HepG2 (cell line): ENCODE measurements around the gene SLC39A10. TPM values are rescaled to one million over a fixed set of nuclear protein-coding genes. Genes with fewer than 3 reads are reported as not detected.

ENCODE experiments used
- ATAC-seq: fragments of 200-7000 bp; cut with Tn5 transposase; 3 replicates; pipeline ENCODE4 v1.9.1; 2020; ENCODE audit warnings: mild to moderate bottlenecking, moderate library complexity
- BruUV-seq: library from RNA; stranded (reverse); fragments of 400-500 nt; replicated peaks from 2 replicates; lab custom pipeline; 2021; lab: Mats Ljungman, UMichigan
- CTCF ChIA-PET: fragments of 300-600 bp; formaldehyde crosslinking; extraction: SDS; loops from one replicate; lab custom pipeline; 2021; ENCODE audit warnings: low total read pairs, inconsistent platforms, low intra/inter-chr PET ratio; lab: Yijun Ruan, JAX
- POLR2A ChIA-PET: fragments of 350-600 bp; sonication (Branson Sonifier 250); formaldehyde crosslinking; loops from one replicate; lab custom pipeline; 2020; ENCODE audit warnings: antibody characterized with exemption, inconsistent platforms; lab: Yijun Ruan, JAX
- DNase-seq: peaks from one replicate; pipeline ENCODE4 v3.0.0-alpha.2; 2015; ENCODE audit warnings: low spot score
- FAIRE-seq: peaks from 3 replicates; lab custom pipeline; 2011; peaks lifted over from hg19 to GRCh38; lab: Jason Lieb, UNC
- H2AFZ ChIP-seq: one replicate; pipeline ENCODE4 v1.6.1; 2011; ENCODE audit warnings: low read length, inconsistent platforms
- H3K27ac ChIP-seq: fragments of 300-600 bp; 3 replicates; pipeline ENCODE4 v1.8.0; 2011; ENCODE audit warnings: mixed run types, mild to moderate bottlenecking, mixed read lengths, low read length, inconsistent platforms; ENCODE audit not compliant: insufficient read depth; ENCODE audit errors: extremely low read length
- H3K27me3 ChIP-seq, 2 experiments: fragments of 200-600 bp in 1 of 2; 2 replicates in 1 of 2; 3 replicates in 1 of 2; pipeline versions ENCODE4 v1.6.0 to v1.8.0; 2011; ENCODE audit warnings: low read length in 2 of 2, mild to moderate bottlenecking in 2 of 2, moderate library complexity in 2 of 2, inconsistent platforms in 1 of 2; ENCODE audit not compliant: insufficient read depth in 2 of 2, control insufficient read depth in 1 of 2
- H3K36me3 ChIP-seq, 2 experiments: fragments of 200-600 bp in 1 of 2; replicated peaks in 1 of 2; 2 replicates in 1 of 2; 3 replicates in 1 of 2; pipeline versions ENCODE4 v1.5.1 to v1.8.0; 2011; ENCODE audit warnings: low read length in 2 of 2, inconsistent platforms in 1 of 2; ENCODE audit not compliant: insufficient read depth in 2 of 2, control insufficient read depth in 1 of 2
- H3K4me1 ChIP-seq: 2 replicates; pipeline ENCODE4 v1.5.1; 2012; ENCODE audit warnings: low read length, inconsistent platforms; ENCODE audit not compliant: insufficient read depth
- H3K4me2 ChIP-seq: 2 replicates; pipeline ENCODE4 v1.6.0; 2011; ENCODE audit warnings: low read depth, low read length, inconsistent platforms
- H3K4me3 ChIP-seq, 3 experiments: fragments of 200-600 bp in 1 of 3; sonication (generic), shearing (Covaris generic) in 1 of 3; replicated peaks in 1 of 3; 2 replicates each; pipeline ENCODE4 v1.5.1; 2011 to 2016; ENCODE audit warnings: low read length in 3 of 3, inconsistent platforms in 2 of 3, low read depth in 2 of 3, mild to moderate bottlenecking in 2 of 3, control low read depth in 1 of 3, mixed read lengths in 1 of 3; ENCODE audit not compliant: insufficient read depth in 1 of 3
- H3K79me2 ChIP-seq: one replicate; pipeline ENCODE4 v1.6.1; 2011; ENCODE audit warnings: low read length, inconsistent platforms; ENCODE audit not compliant: insufficient read depth
- H3K9ac ChIP-seq: 2 replicates; pipeline ENCODE4 v1.6.0; 2011; ENCODE audit warnings: mild to moderate bottlenecking, low read depth, low read length, inconsistent platforms; ENCODE audit not compliant: insufficient read depth
- H3K9me3 ChIP-seq: 2 replicates; pipeline ENCODE4 v1.5.1; 2012; ENCODE audit warnings: mild to moderate bottlenecking, low read length
- H4K20me1 ChIP-seq: 2 replicates; pipeline ENCODE4 v1.6.0; 2011; ENCODE audit warnings: inconsistent platforms, mild to moderate bottlenecking, low read length, moderate library complexity; ENCODE audit not compliant: insufficient read depth
- CREM ChIP-seq, 2 experiments: sonication (generic) in 1 of 2; formaldehyde crosslinking in 1 of 2; IDR thresholded peaks; 2 replicates each; pipeline versions ENCODE4 v1.4.0 to v1.6.1; 2016 to 2020; ENCODE audit warnings: antibody characterized with exemption in 1 of 2, mild to moderate bottlenecking in 1 of 2, missing genetic modification reagents in 1 of 2
- FOXP1 ChIP-seq, 2 experiments: fragments of 450-650 bp in 1 of 2; IDR thresholded peaks; 2 replicates each; pipeline ENCODE4 v1.6.1; 2017 to 2018; ENCODE audit warnings: antibody characterized with exemption in 1 of 2
- HMGA1 ChIP-seq: sonication (generic); formaldehyde crosslinking; conservative IDR thresholded peaks from 2 replicates; pipeline ENCODE4 v1.4.0; 2020; ENCODE audit warnings: missing genetic modification reagents
- HNRNPL ChIP-seq: fragments of 200-400 bp; formaldehyde crosslinking; IDR thresholded peaks from 2 replicates; pipeline ENCODE4 v1.6.1; 2017; ENCODE audit warnings: mild to moderate bottlenecking, low read depth, low read length
- MAFK ChIP-seq, 2 experiments: IDR thresholded peaks in 1 of 2; conservative IDR thresholded peaks in 1 of 2; 2 replicates each; pipeline ENCODE4 v1.6.1; 2011; ENCODE audit warnings: improper control_type of control experiment in 2 of 2, low read length in 2 of 2
- MTERF4 ChIP-seq: sonication (generic); formaldehyde crosslinking; IDR thresholded peaks from 2 replicates; pipeline ENCODE4 v1.8.0; 2023; ENCODE audit warnings: mild to moderate bottlenecking, missing genetic modification reagents
- PBX2 ChIP-seq: IDR thresholded peaks from 2 replicates; pipeline ENCODE4 v1.6.1; 2016; ENCODE audit warnings: control low read depth
- REPIN1 ChIP-seq: sonication (generic); formaldehyde crosslinking; IDR thresholded peaks from 2 replicates; pipeline ENCODE4 v1.8.0; 2022; ENCODE audit warnings: missing genetic modification reagents, low read depth, mild to moderate bottlenecking, borderline replicate concordance
- U2AF1 ChIP-seq: fragments of 200-400 bp; formaldehyde crosslinking; optimal IDR thresholded peaks from 2 replicates; pipeline ENCODE3; 2017; ENCODE audit warnings: mild to moderate bottlenecking, low read depth, low read length
- ZBTB8A ChIP-seq: sonication (generic); formaldehyde crosslinking; IDR thresholded peaks from 2 replicates; pipeline ENCODE4 v1.4.0; 2020; ENCODE audit warnings: mild to moderate bottlenecking, low read depth, missing genetic modification reagents, borderline replicate concordance
- ZNF331 ChIP-seq: sonication (generic); formaldehyde crosslinking; IDR thresholded peaks from 2 replicates; pipeline ENCODE4 v1.4.0; 2020; ENCODE audit warnings: missing genetic modification reagents
- ZNF333 ChIP-seq: sonication (generic); formaldehyde crosslinking; IDR thresholded peaks from 2 replicates; pipeline ENCODE4 v1.4.0; 2020; ENCODE audit warnings: mild to moderate bottlenecking, missing genetic modification reagents, borderline replicate concordance
- ZNF343 ChIP-seq: sonication (generic); formaldehyde crosslinking; IDR thresholded peaks from 2 replicates; pipeline ENCODE4 v1.4.0; 2020; ENCODE audit warnings: mild to moderate bottlenecking, missing genetic modification reagents
- ZNF546 ChIP-seq: sonication (generic); formaldehyde crosslinking; conservative IDR thresholded peaks from 2 replicates; pipeline ENCODE4 v1.8.1; 2023; ENCODE audit warnings: mild to moderate bottlenecking, missing genetic modification reagents
- ZNF580 ChIP-seq: IDR thresholded peaks from 2 replicates; pipeline ENCODE4 v1.6.1; 2016; ENCODE audit warnings: low read depth, borderline replicate concordance
- ZNF598 ChIP-seq: sonication (generic); formaldehyde crosslinking; IDR thresholded peaks from 2 replicates; pipeline ENCODE4 v1.5.1; 2020; ENCODE audit warnings: mild to moderate bottlenecking, missing genetic modification reagents, borderline replicate concordance
- ZSCAN12 ChIP-seq: sonication (generic); formaldehyde crosslinking; IDR thresholded peaks from 2 replicates; pipeline ENCODE4 v1.9.0; 2021; ENCODE audit warnings: mild to moderate bottlenecking, missing genetic modification reagents
- WGBS: methylation state at CpG from one replicate; pipeline ENCODE4 v1.1.6; 2017; ENCODE audit warnings: low lambda C conversion rate; 5-methylcytosine and 5-hydroxymethylcytosine counted together
- in situ Hi-C: cut with HindIII; loops from 2 replicates; pipeline ENCODE4 v1.10.0; 2017; ENCODE audit warnings: low pct_unique_long_range_greater_than_20kb; ENCODE audit not compliant: extremely low pct_ligation_motif_present
- intact Hi-C: fragments of 100-400 bp; cut with micrococcal nuclease; formaldehyde crosslinking; loops from one replicate; pipeline ENCODE4 v1.10.0; 2022; ENCODE audit not compliant: unreplicated experiment
- polyA plus RNA-seq, 8 experiments: library from polyadenylated mRNA; depleted of rRNA in 3 of 8; stranded (reverse) in 7 of 8; unstranded in 1 of 8; fragments of >200 nt; fragmentation: Illumina TruSeq in 4 of 8; extraction: Trizol in 4 of 8; gene quantifications; 2 replicates each; pipeline versions ENCODE4 v1.2.1 to v1.2.3, GENCODE V29; 2011 to 2016; ENCODE audit warnings: low read depth in 4 of 8, missing spikeins in 1 of 8, mixed read lengths in 1 of 8; ENCODE audit not compliant: insufficient read depth in 1 of 8
- total RNA-seq, 5 experiments: library from RNA; depleted of rRNA; stranded (reverse); fragments of >200 nt; fragmentation: Illumina TruSeq; extraction: Trizol; gene quantifications; 2 replicates each; pipeline ENCODE4 v1.2.3, GENCODE V29; 2016; ENCODE audit warnings: low read depth in 1 of 5
- TF ChIP-seq, protein P1 (sequence below): sonication (generic); formaldehyde crosslinking; IDR thresholded peaks from 2 replicates; pipeline ENCODE4 v1.4.0; 2020; ENCODE audit warnings: mild to moderate bottlenecking, missing genetic modification reagents

The SLC39A10 gene
- total and polyA plus RNA-seq, 2 of the 13 experiments (the other 11 are each of a cell fraction or from before 2014, with no cell fraction given), result 13.2 to 21.0 TPM

- DNase-seq (no peak), FAIRE-seq (no peak), ATAC-seq (no peak)
- Histone ChIP-seq H3K9me3 (no peaks in the 10 kb centered on the region), H3K4me3 (no peak overlapping the region), H3K79me2 (no peaks in the 10 kb centered on the region), H3K4me1 (no peaks in the 10 kb centered on the region), H3K4me2 (no peak overlapping the region), H2AFZ (no peak overlapping the region), H3K27ac (no peak overlapping the region), H3K9ac (no peak overlapping the region), H4K20me1 (no peaks in the 10 kb centered on the region), H3K36me3 (no peaks in the 10 kb centered on the region), H3K27me3 (no peaks in the 10 kb centered on the region)
- no TSS peak for BruUV-seq
- TF ChIP-seq ZSCAN12 (CRISPR knock-in tag) (no peak), ZNF343 (CRISPR knock-in tag) (no peak), FOXP1 (IDR thresholded peaks at IDR 0.05) (no peak), FOXP1 (CRISPR knock-in tag; IDR thresholded peaks at IDR 0.05) (no peak), HNRNPL (no peak), REPIN1 (CRISPR knock-in tag) (no peak), ZNF333 (CRISPR knock-in tag) (no peak), U2AF1 (no peak), PBX2 (no peak)
- 7% methylated on average over 2 of the region's 2 CpGs for WGBS
- intact Hi-C loops (no loop called here), in situ Hi-C loops (no loop called here)
- ChIA-PET CTCF (no interaction called here), POLR2A (no interaction called here)
These were observed 111.4 kb downstream of the SLC39A10 start for GRCh38 chr2:195768431-195768830.

- Histone ChIP-seq H2AFZ (no peak overlapping the region), H3K4me2 (no peak overlapping the region), H3K4me1 (no peaks in the 10 kb centered on the region), H3K9me3 (no peaks in the 10 kb centered on the region), H4K20me1 (no peaks in the 10 kb centered on the region), H3K79me2 (no peaks in the 10 kb centered on the region), H3K9ac (no peak overlapping the region), H3K27me3 (no peaks in the 10 kb centered on the region), H3K4me3 (no peak overlapping the region), H3K36me3 (no peaks in the 10 kb centered on the region), H3K27ac (no peak overlapping the region)
- CTCF ChIA-PET, result no interaction called here
- DNase-seq, result no peak
- no peak for FAIRE-seq
- intact Hi-C loops, result no loop called here
- POLR2A ChIA-PET, result no interaction called here
- BruUV-seq, result no TSS peak
- in situ Hi-C loops, result no loop called here
- ATAC-seq, result no peak
- TF ChIP-seq ZBTB8A (no peak), HMGA1 (CRISPR knock-in tag) (no peak), ZNF580 (no peak), CREM (IDR thresholded peaks at IDR 0.05) (no peak), CREM (CRISPR knock-in tag; IDR thresholded peaks at IDR 0.05) (no peak), ZNF598 (CRISPR knock-in tag) (no peak), ZNF546 (CRISPR knock-in tag) (no peak), MTERF4 (CRISPR knock-in tag) (no peak), ZNF331 (CRISPR knock-in tag) (no peak), MAFK (conservative IDR thresholded peaks at IDR 0.05 in 1 of 2, IDR thresholded peaks at IDR 0.05 in 1 of 2; ENCODE audit: low read length in 2 of 2) (no peak)
- TF ChIP-seq, protein P1, sequence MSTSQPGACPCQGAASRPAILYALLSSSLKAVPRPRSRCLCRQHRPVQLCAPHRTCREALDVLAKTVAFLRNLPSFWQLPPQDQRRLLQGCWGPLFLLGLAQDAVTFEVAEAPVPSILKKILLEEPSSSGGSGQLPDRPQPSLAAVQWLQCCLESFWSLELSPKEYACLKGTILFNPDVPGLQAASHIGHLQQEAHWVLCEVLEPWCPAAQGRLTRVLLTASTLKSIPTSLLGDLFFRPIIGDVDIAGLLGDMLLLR, result no peak
These were observed 112.9 kb downstream of the SLC39A10 start for GRCh38 chr2:195769975-195770374.
